Testis (tissue), 3 donors: ENCODE measurements around the gene SLC22A1. TPM values are rescaled to one million over a fixed set of nuclear protein-coding genes. Genes with fewer than 3 reads are reported as not detected.
"Not testable (repeated sequence)": the region's sequence is repeated elsewhere in the genome, so short reads cannot be mapped to it uniquely, and the experiment has no call there.

Experiments used
- DNase-seq: peaks from one replicate; pipeline ENCODE4 v3.0.0-alpha.2; 2019
- H3K27ac ChIP-seq, 2 donors: fragments of 200-600 bp; sonication (generic); one replicate each; pipeline ENCODE4 v1.5.1; 2019
- H3K27me3 ChIP-seq: fragments of 200-600 bp; sonication (generic); one replicate; pipeline ENCODE4 v1.5.1; 2019
- H3K36me3 ChIP-seq: fragments of 200-600 bp; sonication (generic); one replicate; pipeline ENCODE4 v1.5.1; 2017; ENCODE audit warnings: low read depth; ENCODE audit errors: missing control alignments
- H3K4me1 ChIP-seq: fragments of 200-600 bp; sonication (generic); one replicate; pipeline ENCODE4 v1.5.1; 2019
- H3K4me3 ChIP-seq, 2 donors: fragments of 200-600 bp; sonication (generic); one replicate each; pipeline ENCODE4 v1.5.1; 2017 to 2019
- H3K9me3 ChIP-seq: fragments of 200-600 bp; sonication (generic); one replicate; pipeline ENCODE4 v1.5.1; 2017
- CTCF ChIP-seq, 3 experiments: fragments of 450-650 bp in 2 of 3; fragments of 200-600 bp in 1 of 3; sonication (generic) in 1 of 3; IDR thresholded peaks; one replicate each; pipeline ENCODE4 v1.5.1; 2016 to 2019; ENCODE audit warnings: antibody characterized with exemption in 3 of 3, mild to moderate bottlenecking in 2 of 3, moderate library complexity in 1 of 3
- POLR2A ChIP-seq: fragments of 450-650 bp; IDR thresholded peaks from one replicate; pipeline ENCODE4 v1.6.1; 2017; ENCODE audit warnings: antibody characterized with exemption, mild to moderate bottlenecking, moderate library complexity
- WGBS, 2 donors: methylation state at CpG; one replicate each; pipeline ENCODE4 v1.1.5; 2018; 5-methylcytosine and 5-hydroxymethylcytosine counted together
- intact Hi-C: fragments of 100-400 bp; cut with DNase I; formaldehyde crosslinking; loops from one replicate; pipeline ENCODE4 v1.15.1; 2023; ENCODE audit warnings: low total_unique reads
- polyA plus RNA-seq: library from polyadenylated mRNA; stranded (reverse); fragments of 350-450 nt; fragmentation: Illumina TruSeq; extraction: RNeasy Lipid Tissue Mini Kit (QIAGEN cat#74804); gene quantifications from one replicate; pipeline ENCODE4 v1.2.3, GENCODE V29; 2014; ENCODE audit warnings: low read depth, low replicate concordance; ENCODE audit not compliant: insufficient read depth
- total RNA-seq, 2 donors: library from RNA; depleted of rRNA; stranded (reverse); fragments of >200 nt; gene quantifications; one replicate each; pipeline ENCODE4 v1.2.3, GENCODE V29; 2016

Gene SLC22A1
- total and polyA plus RNA-seq, 3 donors from 2014 or later = 0.90 to 1.7 (median 1.5) TPM

GRCh38 chr6:160124007-160124406, 2.4 kb downstream of the SLC22A1 start:
- Histone ChIP-seq H3K36me3 (no peaks in the 10 kb centered on the region), H3K27ac (no peak overlapping the region), H3K4me3 (no peak overlapping the region), H3K9me3 (no peaks in the 10 kb centered on the region), H3K27me3 (no peaks in the 10 kb centered on the region), H3K4me1 (no peaks in the 10 kb centered on the region)
- DNase-seq = no peak
- intact Hi-C loops = no loop called here
- 68 to 74% methylated on average over 2 of the region's 2 CpGs for WGBS, 2 donors
- no peak for TF ChIP-seq POLR2A
- TF ChIP-seq CTCF (IDR thresholded peaks at IDR 0.05) = no peak

- DNase-seq = no peak
- Histone ChIP-seq H3K27me3 (no peaks in the 10 kb centered on the region), H3K4me1 (no peaks in the 10 kb centered on the region), H3K36me3 (no peaks in the 10 kb centered on the region), H3K4me3 (no peak overlapping the region), H3K27ac (no peak overlapping the region), H3K9me3 (no peaks in the 10 kb centered on the region)
- WGBS, 2 donors = 88 to 90% methylated on average over 5 of the region's 5 CpGs
- intact Hi-C loops = no loop called here
- no peak for TF ChIP-seq POLR2A
- TF ChIP-seq CTCF (IDR thresholded peaks at IDR 0.05) = no peak
These were observed 3.0 kb downstream of the SLC22A1 start for GRCh38 chr6:160124605-160125004.

- H3K4me3 ChIP-seq, intact Hi-C loops, DNase-seq, H3K36me3 ChIP-seq, H3K27ac ChIP-seq, H3K9me3 ChIP-seq, H3K27me3 ChIP-seq, H3K4me1 ChIP-seq: not testable (repeated sequence)
- 89 to 90% methylated on average over 5 of the region's 5 CpGs for WGBS, 2 donors
These were observed 3.5 kb downstream of the SLC22A1 start for GRCh38 chr6:160125105-160125504.

GRCh38 chr6:160127270-160128124, 5.9 kb downstream of the SLC22A1 start:
- intact Hi-C loops = no loop called here
- TF ChIP-seq CTCF (IDR thresholded peaks at IDR 0.05) (no peak), POLR2A (no peak)
- Histone ChIP-seq H3K27me3 (no peaks in the 10 kb centered on the region), H3K4me3 (no peak overlapping the region), H3K36me3 (no peaks in the 10 kb centered on the region), H3K9me3 (no peaks in the 10 kb centered on the region), H3K4me1 (no peaks in the 10 kb centered on the region), H3K27ac (no peak overlapping the region)
- WGBS, 2 donors = 93 to 95% methylated on average over 12 to 16 of the region's 16 CpGs
- DNase-seq = no peak

- Histone ChIP-seq H3K27me3 (no peaks in the 10 kb centered on the region), H3K36me3 (no peaks in the 10 kb centered on the region), H3K4me3 (no peak overlapping the region), H3K27ac (no peak overlapping the region), H3K4me1 (no peaks in the 10 kb centered on the region), H3K9me3 (no peaks in the 10 kb centered on the region)
- TF ChIP-seq CTCF (IDR thresholded peaks at IDR 0.05) (no peak), POLR2A (no peak)
- no peak for DNase-seq
- intact Hi-C loops = no loop called here
- WGBS, 2 donors = 94 to 95% methylated on average over 3 of the region's 3 CpGs
These were observed 6.6 kb downstream of the SLC22A1 start for GRCh38 chr6:160128125-160128683.
